HG03575 (cell line): ENCODE measurements around the gene CRHR2.

Source experiments
- ATAC-seq: cut with Tn5 transposase; IDR thresholded peaks from one replicate; pipeline ENCODE4 v1.9.1; 2021; ENCODE audit not compliant: unreplicated experiment, insufficient number of reproducible peaks, low FRiP score; ENCODE audit errors: extremely low read depth

The CRHR2 gene

GRCh38 chr7:30708412-30708811, 26.2 kb upstream of the CRHR2 start:
- no peak for ATAC-seq

GRCh38 chr7:30707391-30708357, 25.4 kb upstream of the CRHR2 start:
- no peak for ATAC-seq

GRCh38 chr7:30706908-30707307, 24.7 kb upstream of the CRHR2 start:
- no peak for ATAC-seq

GRCh38 chr7:30706316-30706715, 24.1 kb upstream of the CRHR2 start:
- no peak for ATAC-seq

- ATAC-seq = no peak
Observed at GRCh38 chr7:30705596-30705995, 23.3 kb upstream of the CRHR2 start.

- ATAC-seq = no peak
Observed at GRCh38 chr7:30705008-30705407, 22.8 kb upstream of the CRHR2 start.

- no peak for ATAC-seq
Observed at GRCh38 chr7:30703756-30704155, 21.5 kb upstream of the CRHR2 start.

GRCh38 chr7:30702200-30702599, 19.9 kb upstream of the CRHR2 start:
- ATAC-seq = no peak

- no peak for ATAC-seq
Observed at GRCh38 chr7:30700941-30701340, 18.7 kb upstream of the CRHR2 start.

GRCh38 chr7:30699706-30700495, 17.6 kb upstream of the CRHR2 start:
- no peak for ATAC-seq

- ATAC-seq = no peak
Observed at GRCh38 chr7:30698481-30698880, 16.2 kb upstream of the CRHR2 start.

- no peak for ATAC-seq
Observed at GRCh38 chr7:30697719-30698460, 15.6 kb upstream of the CRHR2 start.

- no peak for ATAC-seq
Observed at GRCh38 chr7:30694774-30695721, 12.8 kb upstream of the CRHR2 start.

GRCh38 chr7:30694218-30694745, 12.0 kb upstream of the CRHR2 start:
- ATAC-seq = no peak

- no peak for ATAC-seq
Observed at GRCh38 chr7:30692882-30693281, 10.6 kb upstream of the CRHR2 start.

- no peak for ATAC-seq
Observed at GRCh38 chr7:30692438-30692837, 10.2 kb upstream of the CRHR2 start.

GRCh38 chr7:30690011-30690410, 7.8 kb upstream of the CRHR2 start:
- ATAC-seq = no peak

- ATAC-seq = no peak
Observed at GRCh38 chr7:30688718-30689221, 6.5 kb upstream of the CRHR2 start.
